ENCODE measurements around the gene LMOD2. TPM values are rescaled to one million over a fixed set of nuclear protein-coding genes. Genes with fewer than 3 reads are reported as not detected.

LMOD2 gene
- total and polyA plus RNA-seq, 2 experiments from 2014 or later = not detected

GRCh38 chr7:123640583-123640982, 15.1 kb upstream of the LMOD2 start:
- no peak overlapping the region for H3K27ac Mint-ChIP-seq
- peaks cover 29% of the 10 kb centered on the region for H3K4me1 Mint-ChIP-seq
- H3K4me3 ChIP-seq = no peak overlapping the region
- H3K36me3 Mint-ChIP-seq (ENCODE audit: low read depth) = no peaks in the 10 kb centered on the region
- no peak overlapping the region for H2AFZ ChIP-seq
- H3K27me3 ChIP-seq (ENCODE audit: insufficient read depth) = no peaks in the 10 kb centered on the region
- H3K9me3 Mint-ChIP-seq = no peaks in the 10 kb centered on the region
- peaks cover 6% of the 10 kb centered on the region; the same call in 1 of the 2 replicates for H3K4me1 ChIP-seq (ENCODE audit: insufficient read depth)
- H3K36me3 ChIP-seq (ENCODE audit: insufficient read depth) = no peaks in the 10 kb centered on the region
- DNase-seq (ENCODE audit: low spot score) = no peak
- no peak overlapping the region for H3K27ac ChIP-seq (ENCODE audit: low read depth)
- ATAC-seq = no peak
- H3K9me2 ChIP-seq (ENCODE audit: insufficient read depth) = no peaks in the 10 kb centered on the region
- no peak overlapping the region for H3K4me3 Mint-ChIP-seq
- H3K27me3 Mint-ChIP-seq (ENCODE audit: insufficient read depth, low read depth, poor library complexity) = peaks cover 2% of the 10 kb centered on the region
- no peaks in the 10 kb centered on the region for H3K79me2 ChIP-seq (replicated peaks; ENCODE audit: insufficient read depth)
- H3F3A ChIP-seq (replicated peaks; ENCODE audit: low read depth) = no peaks in the 10 kb centered on the region
- no peaks in the 10 kb centered on the region for H4K20me1 ChIP-seq (replicated peaks; ENCODE audit: insufficient read depth)
- no peak overlapping the region for H3K4me2 ChIP-seq
- TF ChIP-seq POLR2AphosphoS5 (IDR thresholded peaks at IDR 0.05; ENCODE audit: low read depth) (no peak), EZH2 (IDR thresholded peaks at IDR 0.05; ENCODE audit: low read depth, unreplicated experiment) (no peak), ZNF331 (CRISPR knock-in tag; IDR thresholded peaks at IDR 0.05; ENCODE audit: low read depth) (no peak), CTCF (conservative IDR thresholded peaks at IDR 0.05; ENCODE audit: low read depth in 2 of 2) (no peak), JUNB (IDR thresholded peaks at IDR 0.05; ENCODE audit: unreplicated experiment) (no peak), NANOG (IDR thresholded peaks at IDR 0.05; ENCODE audit: borderline replicate concordance) (no peak), REST (IDR thresholded peaks at IDR 0.05; ENCODE audit: unreplicated experiment) (no peak), STAT1 (IDR thresholded peaks at IDR 0.05; ENCODE audit: unreplicated experiment) (no peak), CREB1 (CRISPR knock-in tag; IDR thresholded peaks at IDR 0.05; ENCODE audit: low read depth) (no peak), EZH2phosphoT487 (IDR thresholded peaks at IDR 0.05; ENCODE audit: unreplicated experiment) (no peak), ZNF114 (CRISPR knock-in tag; IDR thresholded peaks at IDR 0.05) (no peak), ETS1 (IDR thresholded peaks at IDR 0.05) (no peak)
- TF ChIP-seq, protein P1, sequence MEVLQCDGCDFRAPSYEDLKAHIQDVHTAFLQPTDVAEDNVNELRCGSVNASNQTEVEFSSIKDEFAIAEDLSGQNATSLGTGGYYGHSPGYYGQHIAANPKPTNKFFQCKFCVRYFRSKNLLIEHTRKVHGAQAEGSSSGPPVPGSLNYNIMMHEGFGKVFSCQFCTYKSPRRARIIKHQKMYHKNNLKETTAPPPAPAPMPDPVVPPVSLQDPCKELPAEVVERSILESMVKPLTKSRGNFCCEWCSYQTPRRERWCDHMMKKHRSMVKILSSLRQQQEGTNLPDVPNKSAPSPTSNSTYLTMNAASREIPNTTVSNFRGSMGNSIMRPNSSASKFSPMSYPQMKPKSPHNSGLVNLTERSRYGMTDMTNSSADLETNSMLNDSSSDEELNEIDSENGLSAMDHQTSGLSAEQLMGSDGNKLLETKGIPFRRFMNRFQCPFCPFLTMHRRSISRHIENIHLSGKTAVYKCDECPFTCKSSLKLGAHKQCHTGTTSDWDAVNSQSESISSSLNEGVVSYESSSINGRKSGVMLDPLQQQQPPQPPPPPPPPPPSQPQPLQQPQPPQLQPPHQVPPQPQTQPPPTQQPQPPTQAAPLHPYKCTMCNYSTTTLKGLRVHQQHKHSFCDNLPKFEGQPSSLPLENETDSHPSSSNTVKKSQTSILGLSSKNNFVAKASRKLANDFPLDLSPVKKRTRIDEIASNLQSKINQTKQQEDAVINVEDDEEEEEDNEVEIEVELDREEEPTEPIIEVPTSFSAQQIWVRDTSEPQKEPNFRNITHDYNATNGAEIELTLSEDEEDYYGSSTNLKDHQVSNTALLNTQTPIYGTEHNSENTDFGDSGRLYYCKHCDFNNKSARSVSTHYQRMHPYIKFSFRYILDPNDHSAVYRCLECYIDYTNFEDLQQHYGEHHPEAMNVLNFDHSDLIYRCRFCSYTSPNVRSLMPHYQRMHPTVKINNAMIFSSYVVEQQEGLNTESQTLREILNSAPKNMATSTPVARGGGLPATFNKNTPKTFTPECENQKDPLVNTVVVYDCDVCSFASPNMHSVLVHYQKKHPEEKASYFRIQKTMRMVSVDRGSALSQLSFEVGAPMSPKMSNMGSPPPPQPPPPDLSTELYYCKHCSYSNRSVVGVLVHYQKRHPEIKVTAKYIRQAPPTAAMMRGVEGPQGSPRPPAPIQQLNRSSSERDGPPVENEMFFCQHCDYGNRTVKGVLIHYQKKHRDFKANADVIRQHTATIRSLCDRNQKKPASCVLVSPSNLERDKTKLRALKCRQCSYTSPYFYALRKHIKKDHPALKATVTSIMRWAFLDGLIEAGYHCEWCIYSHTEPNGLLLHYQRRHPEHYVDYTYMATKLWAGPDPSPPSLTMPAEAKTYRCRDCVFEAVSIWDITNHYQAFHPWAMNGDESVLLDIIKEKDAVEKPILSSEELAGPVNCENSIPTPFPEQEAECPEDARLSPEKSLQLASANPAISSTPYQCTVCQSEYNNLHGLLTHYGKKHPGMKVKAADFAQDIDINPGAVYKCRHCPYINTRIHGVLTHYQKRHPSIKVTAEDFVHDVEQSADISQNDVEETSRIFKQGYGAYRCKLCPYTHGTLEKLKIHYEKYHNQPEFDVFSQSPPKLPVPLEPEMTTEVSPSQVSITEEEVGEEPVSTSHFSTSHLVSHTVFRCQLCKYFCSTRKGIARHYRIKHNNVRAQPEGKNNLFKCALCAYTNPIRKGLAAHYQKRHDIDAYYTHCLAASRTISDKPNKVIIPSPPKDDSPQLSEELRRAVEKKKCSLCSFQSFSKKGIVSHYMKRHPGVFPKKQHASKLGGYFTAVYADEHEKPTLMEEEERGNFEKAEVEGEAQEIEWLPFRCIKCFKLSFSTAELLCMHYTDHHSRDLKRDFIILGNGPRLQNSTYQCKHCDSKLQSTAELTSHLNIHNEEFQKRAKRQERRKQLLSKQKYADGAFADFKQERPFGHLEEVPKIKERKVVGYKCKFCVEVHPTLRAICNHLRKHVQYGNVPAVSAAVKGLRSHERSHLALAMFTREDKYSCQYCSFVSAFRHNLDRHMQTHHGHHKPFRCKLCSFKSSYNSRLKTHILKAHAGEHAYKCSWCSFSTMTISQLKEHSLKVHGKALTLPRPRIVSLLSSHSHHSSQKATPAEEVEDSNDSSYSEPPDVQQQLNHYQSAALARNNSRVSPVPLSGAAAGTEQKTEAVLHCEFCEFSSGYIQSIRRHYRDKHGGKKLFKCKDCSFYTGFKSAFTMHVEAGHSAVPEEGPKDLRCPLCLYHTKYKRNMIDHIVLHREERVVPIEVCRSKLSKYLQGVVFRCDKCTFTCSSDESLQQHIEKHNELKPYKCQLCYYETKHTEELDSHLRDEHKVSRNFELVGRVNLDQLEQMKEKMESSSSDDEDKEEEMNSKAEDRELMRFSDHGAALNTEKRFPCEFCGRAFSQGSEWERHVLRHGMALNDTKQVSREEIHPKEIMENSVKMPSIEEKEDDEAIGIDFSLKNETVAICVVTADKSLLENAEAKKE (CRISPR knock-in tag; IDR thresholded peaks at IDR 0.05) = no peak
